SK-N-SH (cell line): Measurements from ENCODE around the gene ZDHHC6. TPM values are rescaled to one million over a fixed set of nuclear protein-coding genes. Genes with fewer than 3 reads are reported as not detected.

Experiments used
- CTCF ChIA-PET: fragments of 300-600, 350-600 bp; formaldehyde crosslinking; extraction: SDS; loops from one replicate; lab custom pipeline; 2021; lab: Yijun Ruan, JAX
- POLR2A ChIA-PET: fragments of 350-600 bp; sonication (Branson Sonifier 250); formaldehyde crosslinking; extraction: SDS; loops from one replicate; lab custom pipeline; 2020; ENCODE audit warnings: antibody characterized with exemption, inconsistent platforms; lab: Yijun Ruan, JAX
- DNase-seq: peaks from one replicate; pipeline ENCODE4 v3.0.0; 2012
- H2AFZ ChIP-seq: fragments of 200-600 bp; sonication (generic); 2 replicates; pipeline ENCODE4 v1.8.1; 2016; ENCODE audit warnings: antibody characterized with exemption, mild to moderate bottlenecking, low read depth
- H3F3A ChIP-seq: fragments of 200-600 bp; sonication (generic); replicated peaks from 2 replicates; pipeline ENCODE3; 2016; ENCODE audit warnings: antibody characterized with exemption, mild to moderate bottlenecking; ENCODE audit not compliant: insufficient read depth
- H3K27ac ChIP-seq, 2 experiments: fragments of 200-500 bp in 1 of 2; fragments of 200-600 bp in 1 of 2; sonication (Bioruptor generic) in 1 of 2; sonication (generic), shearing (Covaris generic) in 1 of 2; 2 replicates each; pipeline versions ENCODE4 v1.5.1 to v1.6.1; 2014 to 2016; ENCODE audit warnings: low read depth in 2 of 2, inconsistent platforms in 1 of 2, low read length in 1 of 2, mild to moderate bottlenecking in 1 of 2, mixed read lengths in 1 of 2
- H3K27me3 ChIP-seq: fragments of 200-600 bp; sonication (generic), shearing (Covaris generic); 2 replicates; pipeline ENCODE4 v1.6.1; 2016; ENCODE audit warnings: mixed run types; ENCODE audit not compliant: insufficient read depth
- H3K36me3 ChIP-seq, 2 experiments: fragments of 200-500 bp in 1 of 2; fragments of 200-600 bp in 1 of 2; sonication (Bioruptor generic) in 1 of 2; sonication (generic) in 1 of 2; replicated peaks in 1 of 2; 2 replicates each; pipeline versions ENCODE3 to v1.5.1; 2014 to 2016; ENCODE audit warnings: low read length in 1 of 2, mild to moderate bottlenecking in 1 of 2; ENCODE audit not compliant: insufficient read depth in 2 of 2, control insufficient read depth in 1 of 2
- H3K4me1 ChIP-seq, 2 experiments: fragments of 200-500 bp in 1 of 2; fragments of 200-600 bp in 1 of 2; sonication (Bioruptor generic) in 1 of 2; sonication (generic), shearing (Covaris generic) in 1 of 2; 2 replicates each; pipeline versions ENCODE4 v1.5.1 to v1.6.1; 2014 to 2016; ENCODE audit warnings: low read depth in 1 of 2, low read length in 1 of 2, mixed run types in 1 of 2; ENCODE audit not compliant: insufficient read depth in 2 of 2, control insufficient read depth in 1 of 2
- H3K4me2 ChIP-seq: fragments of 200-600 bp; sonication (generic), shearing (Covaris generic); 2 replicates; pipeline ENCODE4 v1.6.1; 2017; ENCODE audit warnings: mixed run types
- H3K4me3 ChIP-seq, 2 experiments: fragments of 200-500 bp in 1 of 2; fragments of 200-600 bp in 1 of 2; sonication (Bioruptor generic) in 1 of 2; sonication (generic), shearing (Covaris generic) in 1 of 2; 2 replicates each; pipeline versions ENCODE4 v1.5.1 to v1.8.1; 2014 to 2016; ENCODE audit warnings: low read depth in 2 of 2, inconsistent platforms in 1 of 2, low read length in 1 of 2, mild to moderate bottlenecking in 1 of 2, mixed read lengths in 1 of 2, moderate library complexity in 1 of 2
- H3K79me2 ChIP-seq: fragments of 200-600 bp; sonication (generic); 2 replicates; pipeline ENCODE4 v1.8.1; 2017; ENCODE audit warnings: mild to moderate bottlenecking; ENCODE audit not compliant: insufficient read depth
- H3K9ac ChIP-seq: fragments of 200-600 bp; sonication (generic); 2 replicates; pipeline ENCODE4 v1.6.1; 2017; ENCODE audit warnings: mixed run types
- H3K9me2 ChIP-seq: fragments of 200-600 bp; sonication (generic); 2 replicates; pipeline ENCODE4 v1.6.1; 2017; ENCODE audit warnings: mixed run types
- H3K9me3 ChIP-seq: fragments of 200-600 bp; sonication (generic); 2 replicates; pipeline ENCODE4 v1.6.1; 2017; ENCODE audit warnings: mixed run types, mild to moderate bottlenecking, moderate library complexity
- H4K20me1 ChIP-seq: fragments of 200-600 bp; sonication (generic); 2 replicates; pipeline ENCODE4 v1.6.1; 2017; ENCODE audit warnings: mild to moderate bottlenecking, mixed run types; ENCODE audit not compliant: insufficient read depth
- CHD2 ChIP-seq: fragments of 150-350 bp; IDR thresholded peaks from 2 replicates; pipeline ENCODE4 v1.6.1; 2018; ENCODE audit warnings: low read length; ENCODE audit not compliant: partially characterized antibody
- CTCF ChIP-seq: fragments of 200-600 bp; sonication (generic); IDR thresholded peaks from 2 replicates; pipeline ENCODE4 v1.6.1; 2017; ENCODE audit warnings: antibody characterized with exemption, mild to moderate bottlenecking, moderate library complexity
- FOSL2 ChIP-seq: IDR thresholded peaks from 2 replicates; pipeline ENCODE4 v1.4.0; 2012; ENCODE audit warnings: low read depth, mild to moderate bottlenecking, moderate library complexity, borderline replicate concordance
- FOXM1 ChIP-seq: IDR thresholded peaks from 2 replicates; pipeline ENCODE4 v1.4.0; 2012; ENCODE audit warnings: low read depth, mild to moderate bottlenecking
- GABPA ChIP-seq: IDR thresholded peaks from 2 replicates; pipeline ENCODE4 v1.4.0; 2012; ENCODE audit warnings: low read depth, mild to moderate bottlenecking
- GATA2 ChIP-seq: sonication (generic); formaldehyde crosslinking; IDR thresholded peaks from 2 replicates; pipeline ENCODE4 v1.5.0; 2020; ENCODE audit warnings: mild to moderate bottlenecking, missing genetic modification reagents
- JUND ChIP-seq: IDR thresholded peaks from 2 replicates; pipeline ENCODE4 v1.4.0; 2012
- NFIC ChIP-seq: IDR thresholded peaks from 2 replicates; pipeline ENCODE4 v1.4.0; 2012; ENCODE audit warnings: borderline replicate concordance
- NRF1 ChIP-seq: IDR thresholded peaks from 2 replicates; pipeline ENCODE4 v1.6.1; 2012; ENCODE audit warnings: low read depth, mild to moderate bottlenecking, low read length
- POLR2AphosphoS5 ChIP-seq: IDR thresholded peaks from 2 replicates; pipeline ENCODE4 v1.6.1; 2012; ENCODE audit warnings: low read depth, low read length
- REST ChIP-seq: IDR thresholded peaks from 2 replicates; pipeline ENCODE4 v1.6.1; 2012; ENCODE audit warnings: mild to moderate bottlenecking, low read depth, low read length, moderate library complexity
- RFX5 ChIP-seq: IDR thresholded peaks from 2 replicates; pipeline ENCODE4 v1.6.1; 2012; ENCODE audit warnings: mild to moderate bottlenecking, improper control_type of control experiment, low read length
- RXRA ChIP-seq: IDR thresholded peaks from 2 replicates; pipeline ENCODE4 v1.4.0; 2012; ENCODE audit warnings: low read depth, mild to moderate bottlenecking, borderline replicate concordance
- SMC3 ChIP-seq: IDR thresholded peaks from 2 replicates; pipeline ENCODE4 v1.6.1; 2012; ENCODE audit warnings: low read depth, low read length, improper control_type of control experiment
- USF1 ChIP-seq: IDR thresholded peaks from 2 replicates; pipeline ENCODE4 v1.4.0; 2012; ENCODE audit warnings: low read depth, borderline replicate concordance
- WGBS: methylation state at CpG from one replicate; pipeline ENCODE4 v1.1.6; 2017; ENCODE audit warnings: low lambda C conversion rate; 5-methylcytosine and 5-hydroxymethylcytosine counted together
- polyA plus RNA-seq, 3 experiments: library from polyadenylated mRNA; depleted of rRNA; stranded (reverse); fragments of >200 nt; gene quantifications; 2 replicates each; pipeline ENCODE4 v1.2.3, GENCODE V29; 2012

Gene ZDHHC6
- polyA plus RNA-seq, 1 of the 3 experiments (the other 2 are of a cell fraction), result 12.5 TPM

DNA sequence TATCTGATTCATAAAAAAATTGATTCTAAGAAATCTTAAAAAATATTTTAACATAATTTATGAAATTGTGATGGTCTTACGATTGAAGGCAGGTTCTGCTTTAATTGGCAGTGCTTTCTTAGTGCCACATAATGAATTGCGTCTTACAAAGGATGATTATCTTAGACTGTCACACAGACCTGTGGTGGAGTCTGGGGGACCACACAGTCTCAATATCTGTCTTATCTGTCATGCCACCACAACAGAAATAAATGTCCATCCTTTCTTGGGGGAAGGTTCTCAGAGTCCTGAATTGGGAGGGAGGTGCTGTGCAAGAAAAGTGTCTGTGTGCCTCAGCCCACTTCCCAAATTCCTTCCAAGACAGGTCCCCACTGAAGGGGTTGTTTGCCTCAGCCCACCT is 34.0 kb downstream of the ZDHHC6 start:
- Histone ChIP-seq H3K4me2 (no peak overlapping the region), H4K20me1 (no peaks in the 10 kb centered on the region), H3K27ac (no peak overlapping the region), H3F3A (no peaks in the 10 kb centered on the region), H3K9me3 (no peaks in the 10 kb centered on the region), H3K27me3 (peaks cover 6% of the 10 kb centered on the region; the same call in 1 of the 2 replicates), H3K36me3 (no peaks in the 10 kb centered on the region), H2AFZ (no peak overlapping the region), H3K9ac (no peak overlapping the region), H3K4me1 (no peaks in the 10 kb centered on the region), H3K79me2 (no peaks in the 10 kb centered on the region), H3K9me2 (no peaks in the 10 kb centered on the region), H3K4me3 (no peak overlapping the region)
- DNase-seq, result no peak
- WGBS, result 63% methylated on average over 2 of the region's 2 CpGs
- ChIA-PET POLR2A (no interaction called here), CTCF (no interaction called here)
- TF ChIP-seq CHD2 (no peak), JUND (no peak)

DNA sequence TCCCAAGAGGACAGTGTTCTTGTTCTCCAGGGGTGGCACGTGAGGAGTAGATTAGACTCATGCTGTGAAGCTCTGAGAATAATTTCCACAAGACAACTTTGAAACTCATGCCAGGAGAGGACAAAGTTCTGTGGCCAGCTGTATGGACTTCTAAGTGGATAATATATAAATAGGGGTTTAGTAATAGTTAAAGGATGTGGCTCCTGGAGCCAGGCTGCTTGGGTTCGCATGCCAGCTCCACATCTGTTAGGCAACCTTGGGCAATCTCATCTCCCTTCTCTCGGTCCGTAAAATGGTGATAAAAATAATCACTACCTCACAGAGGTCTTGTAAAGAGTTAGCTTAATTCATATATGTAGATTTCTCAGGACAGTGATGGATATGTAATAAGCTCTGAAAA is 37.0 kb downstream of the ZDHHC6 start:
- Histone ChIP-seq H3K9me2 (no peaks in the 10 kb centered on the region), H4K20me1 (no peaks in the 10 kb centered on the region), H3K36me3 (no peaks in the 10 kb centered on the region), H3K4me3 (no peak overlapping the region), H3K79me2 (no peaks in the 10 kb centered on the region), H3F3A (no peaks in the 10 kb centered on the region), H2AFZ (no peak overlapping the region), H3K9me3 (no peaks in the 10 kb centered on the region), H3K9ac (no peak overlapping the region), H3K4me1 (no peaks in the 10 kb centered on the region), H3K4me2 (no peak overlapping the region), H3K27me3 (peaks cover 6% of the 10 kb centered on the region; the same call in 1 of the 2 replicates)
- CTCF ChIA-PET, result interaction anchor here (0.9 kb wide), 1 partner anchor 63 kb away, joined by 3 read pairs; no protein-coding TSS in a partner anchor
- POLR2A ChIA-PET, result no interaction called here
- 38% methylated on average over 4 of the region's 4 CpGs for WGBS
- DNase-seq, result no peak
- no peak for TF ChIP-seq CTCF
- TF ChIP-seq USF1, result no peak
- no peak for TF ChIP-seq RFX5
- TF ChIP-seq GATA2, result no peak
- no peak for TF ChIP-seq FOXM1
- TF ChIP-seq SMC3, result no peak
- no peak for TF ChIP-seq POLR2AphosphoS5
- no peak for TF ChIP-seq CHD2
- TF ChIP-seq GABPA, result no peak
- no peak for TF ChIP-seq NRF1
- no peak for TF ChIP-seq NFIC
- TF ChIP-seq JUND, result no peak
- no peak for TF ChIP-seq RXRA
- TF ChIP-seq FOSL2, result no peak
- no peak for TF ChIP-seq REST
- TF ChIP-seq, all 33 proteins: peak for 0
- no peak overlapping the region for H3K27ac ChIP-seq
